ENCODE data around the gene EFCAB6. TPM values are rescaled to one million over a fixed set of nuclear protein-coding genes. Genes with fewer than 3 reads are reported as not detected.

The EFCAB6 gene
- total RNA-seq, 2 experiments from 2014 or later = 0.15 to 0.21 TPM

DNA sequence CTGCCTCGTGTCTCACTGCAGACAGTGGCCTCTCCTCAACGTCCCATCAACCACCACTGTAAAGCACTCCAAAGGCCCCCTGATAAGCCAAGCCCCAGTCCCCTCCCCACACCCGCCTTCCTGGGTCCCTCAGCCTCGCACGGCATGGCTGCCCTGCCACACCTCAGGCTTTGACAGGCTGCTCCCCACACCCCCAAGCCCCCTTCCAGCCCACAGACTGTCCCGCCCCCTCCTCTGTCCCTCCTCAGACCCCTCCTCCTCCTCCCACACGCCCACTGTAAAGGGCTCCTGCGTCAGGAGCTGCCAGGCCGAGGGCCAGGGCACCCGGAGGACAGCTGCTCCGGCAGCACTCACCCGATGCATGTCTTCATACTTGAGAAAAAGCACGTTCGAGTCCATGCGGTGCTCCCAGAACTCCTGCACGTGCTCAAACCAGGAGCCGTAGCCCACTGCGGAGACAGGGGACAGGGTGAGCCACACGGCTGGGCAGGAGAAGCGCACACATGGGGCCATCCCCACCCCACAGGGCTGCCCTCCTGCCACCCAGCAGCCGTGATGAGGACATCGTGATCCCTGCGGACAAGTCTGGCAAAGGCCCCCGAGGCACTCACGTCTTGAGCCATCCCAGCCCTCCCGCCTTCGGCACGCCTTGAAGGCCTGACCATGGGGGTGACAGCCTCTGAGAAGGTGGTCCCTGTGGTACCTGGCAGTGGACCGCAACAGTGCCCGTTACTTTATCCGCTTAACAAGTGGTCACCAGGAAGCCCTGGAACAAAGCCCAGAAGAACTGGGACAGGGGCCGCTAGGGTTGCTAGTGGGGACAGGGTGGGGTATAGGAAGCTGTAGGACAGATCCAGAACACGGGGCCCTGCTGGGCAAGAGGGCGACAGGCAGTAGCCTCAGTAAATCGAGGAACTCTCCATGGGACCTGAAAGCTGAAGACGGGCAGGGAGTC lies 21.5 kb upstream of the EFCAB6 start:
- H3K27ac Mint-ChIP-seq = no peak overlapping the region
- intact Hi-C loops (cut with micrococcal nuclease) = no loop called here
- H3K9me3 Mint-ChIP-seq = no peaks in the 10 kb centered on the region
- no peaks in the 10 kb centered on the region for H3K36me3 Mint-ChIP-seq (ENCODE audit: low read depth)
- no peak overlapping the region for H3K4me3 Mint-ChIP-seq
- CTCF ChIA-PET = no interaction called here
- DNase-seq = no peak
- peaks cover 9% of the 10 kb centered on the region for H3K27me3 Mint-ChIP-seq (ENCODE audit: low read depth)
- H3K4me1 Mint-ChIP-seq (ENCODE audit: low read depth) = no peaks in the 10 kb centered on the region

DNA sequence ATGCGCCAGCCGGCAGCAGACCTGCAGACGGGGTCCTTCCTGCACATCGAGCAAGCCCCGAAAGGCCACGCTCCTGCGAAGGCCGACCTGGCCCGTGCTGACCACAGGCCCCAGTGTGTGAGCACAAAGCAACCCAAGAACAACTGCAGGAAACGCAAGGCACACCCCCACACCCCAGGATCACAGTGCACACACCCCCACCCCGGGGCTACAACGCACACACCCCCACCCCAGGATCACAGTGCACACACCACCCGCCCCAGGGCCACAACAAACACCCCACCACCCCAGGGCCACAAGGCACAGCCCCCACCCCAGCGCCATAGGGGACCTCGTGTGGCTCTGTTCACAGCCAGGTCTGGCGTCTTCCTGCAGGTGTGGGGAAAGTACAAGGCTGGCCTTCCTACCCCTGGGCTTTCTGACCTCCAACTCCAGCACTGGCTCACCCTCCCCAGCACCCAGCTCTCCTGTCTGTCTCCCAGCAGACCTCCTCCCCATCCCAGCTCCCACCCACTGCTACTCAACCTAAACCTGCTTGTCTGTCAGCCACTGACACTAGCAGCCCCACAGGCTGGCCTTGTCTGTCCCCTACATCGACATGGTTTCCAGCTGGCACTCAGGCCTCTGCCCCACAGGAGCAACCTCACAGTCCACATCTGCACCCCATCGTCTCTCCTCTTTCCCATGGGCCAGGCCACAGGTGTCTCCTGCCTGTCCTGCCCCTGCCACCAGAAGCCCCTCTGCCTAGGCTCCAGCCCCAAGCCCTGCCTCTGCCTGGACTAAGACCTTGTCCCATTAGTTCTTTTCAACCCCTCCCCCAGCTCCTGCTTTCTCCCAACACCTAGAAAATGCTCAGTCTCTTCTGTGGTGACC lies 20.5 kb upstream of the EFCAB6 start:
- H3K4me1 Mint-ChIP-seq (ENCODE audit: low read depth) = no peaks in the 10 kb centered on the region
- DNase-seq = no peak
- intact Hi-C loops (cut with micrococcal nuclease) = no loop called here
- CTCF ChIA-PET = no interaction called here
- peaks cover 9% of the 10 kb centered on the region for H3K27me3 Mint-ChIP-seq (ENCODE audit: low read depth)
- H3K36me3 Mint-ChIP-seq (ENCODE audit: low read depth) = no peaks in the 10 kb centered on the region
- H3K9me3 Mint-ChIP-seq = no peaks in the 10 kb centered on the region
- H3K27ac Mint-ChIP-seq = no peak overlapping the region
- H3K4me3 Mint-ChIP-seq = no peak overlapping the region

DNA sequence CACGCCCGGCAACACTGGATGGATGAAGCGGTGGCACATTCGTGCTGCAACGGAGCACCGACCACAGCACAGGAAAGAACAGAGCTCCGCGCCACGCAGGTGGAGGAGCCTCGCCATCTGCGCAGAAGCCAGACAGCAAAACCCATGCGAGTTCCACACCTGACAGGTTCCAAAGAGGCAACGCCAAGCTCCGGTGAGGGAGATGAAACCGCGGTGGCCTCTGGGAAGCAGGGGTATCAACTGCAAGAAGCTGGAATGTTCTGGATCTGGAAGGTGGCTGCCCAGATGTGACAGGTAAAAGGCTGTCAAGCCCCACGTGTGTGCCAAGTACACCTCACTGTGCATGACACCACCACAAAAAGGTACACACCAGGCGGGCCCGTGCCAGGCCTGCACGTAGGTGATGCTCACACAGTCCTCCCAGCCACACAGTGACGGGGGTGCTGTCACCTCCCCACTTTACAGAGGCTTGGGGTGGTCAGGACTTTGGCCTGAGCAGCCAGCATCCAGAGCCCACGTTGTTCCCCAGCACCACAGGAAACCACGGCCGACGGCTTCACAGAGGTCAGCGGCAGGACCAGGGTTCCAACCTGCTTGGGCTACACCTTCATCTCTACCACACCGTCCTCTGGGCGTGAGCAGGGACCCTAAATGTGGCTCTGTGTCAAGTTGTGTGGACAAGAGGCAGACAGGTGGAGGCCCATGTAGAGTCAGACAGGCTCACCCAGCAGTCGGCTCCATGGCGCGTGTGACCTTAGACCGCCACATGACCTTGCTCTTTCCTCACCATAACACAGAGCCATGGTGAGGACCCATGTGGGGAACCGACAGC lies 19.7 kb upstream of the EFCAB6 start:
- Mint-ChIP-seq H3K27me3 (ENCODE audit: low read depth) (peaks cover 9% of the 10 kb centered on the region), H3K4me1 (ENCODE audit: low read depth) (no peaks in the 10 kb centered on the region), H3K27ac (no peak overlapping the region), H3K9me3 (no peaks in the 10 kb centered on the region), H3K4me3 (no peak overlapping the region), H3K36me3 (ENCODE audit: low read depth) (no peaks in the 10 kb centered on the region)
- intact Hi-C loops (cut with micrococcal nuclease) = no loop called here
- CTCF ChIA-PET = no interaction called here
- DNase-seq = no peak

DNA sequence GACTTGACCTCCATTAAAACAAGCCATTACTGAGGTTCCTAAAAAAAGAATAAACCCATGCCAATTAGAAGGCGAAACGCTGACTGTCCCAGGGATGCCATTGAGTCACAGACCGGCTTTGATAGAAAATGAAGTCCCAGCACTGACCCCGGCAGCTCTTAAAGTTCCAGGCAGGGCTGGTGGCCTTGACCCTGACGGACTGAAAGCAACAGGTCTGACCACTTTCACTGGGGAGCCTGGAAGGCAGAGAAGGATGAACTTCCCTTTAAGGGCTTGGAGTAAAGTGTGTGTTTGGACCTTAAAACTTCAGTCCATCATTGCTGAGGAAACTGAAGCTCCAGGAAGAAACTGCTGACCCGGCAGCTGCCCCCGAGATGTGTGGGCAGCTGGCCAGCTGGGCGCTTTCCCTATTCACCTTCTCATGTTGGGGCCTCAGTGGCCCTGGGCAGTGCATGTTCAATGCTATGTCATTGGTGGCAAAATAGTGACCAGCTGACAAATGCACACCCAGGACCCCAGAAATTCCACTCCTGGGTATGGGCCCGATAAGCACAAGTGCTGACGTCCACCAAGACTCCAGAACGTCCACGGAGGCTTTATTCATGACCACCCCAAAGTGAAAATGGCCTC lies 18.9 kb upstream of the EFCAB6 start:
- Mint-ChIP-seq H3K4me1 (ENCODE audit: low read depth) (no peaks in the 10 kb centered on the region), H3K27ac (no peak overlapping the region), H3K9me3 (no peaks in the 10 kb centered on the region), H3K27me3 (ENCODE audit: low read depth) (peaks cover 9% of the 10 kb centered on the region), H3K36me3 (ENCODE audit: low read depth) (no peaks in the 10 kb centered on the region), H3K4me3 (no peak overlapping the region)
- CTCF ChIA-PET = no interaction called here
- DNase-seq = no peak
- intact Hi-C loops (cut with micrococcal nuclease) = no loop called here

DNA sequence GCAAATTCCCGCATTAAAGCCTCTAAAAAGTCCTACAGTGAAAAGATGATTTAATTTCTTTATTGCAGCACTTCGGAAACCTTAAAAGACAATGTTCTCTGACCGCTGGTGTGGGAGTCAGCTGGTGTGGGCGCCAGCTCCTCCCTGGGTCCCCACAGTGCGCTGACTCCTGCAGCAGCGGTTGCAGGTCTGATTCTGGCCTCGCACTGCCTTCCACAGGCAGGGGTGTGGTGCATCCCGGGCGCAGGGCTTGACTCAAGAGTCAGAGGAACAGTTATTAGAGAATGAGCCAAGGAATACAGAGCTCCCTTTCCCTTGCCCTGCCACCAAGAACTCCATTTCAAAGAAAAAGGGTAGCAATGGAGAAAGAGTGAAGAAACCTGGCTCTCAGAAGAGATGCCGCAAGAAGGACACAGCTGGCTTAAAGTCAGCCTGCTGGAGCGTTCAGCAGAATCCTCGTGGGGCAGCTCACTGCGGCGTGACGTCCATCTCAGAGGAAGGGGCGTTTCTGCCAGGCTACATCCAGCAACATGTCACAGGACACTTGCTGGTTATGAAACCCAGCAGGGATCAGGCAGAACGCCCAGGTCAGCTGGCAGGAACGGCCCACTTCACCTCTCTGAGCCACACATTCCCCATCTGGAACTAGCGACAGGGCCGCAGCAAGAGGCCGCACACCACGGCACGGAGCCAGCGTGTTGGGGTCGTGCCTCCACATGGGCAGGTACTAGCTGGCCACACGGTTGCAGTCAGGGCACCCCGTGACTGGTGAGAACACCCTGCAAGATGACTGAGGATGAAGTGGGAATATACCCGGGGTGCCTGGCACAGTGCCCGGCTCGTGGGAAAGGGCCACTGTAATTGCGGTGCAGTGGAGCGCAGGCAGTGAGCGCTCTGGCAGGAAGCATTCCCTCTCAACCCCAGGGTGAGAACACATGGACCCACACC lies 18.1 kb upstream of the EFCAB6 start:
- Mint-ChIP-seq H3K27ac (no peak overlapping the region), H3K4me1 (ENCODE audit: low read depth) (no peaks in the 10 kb centered on the region), H3K36me3 (ENCODE audit: low read depth) (no peaks in the 10 kb centered on the region), H3K27me3 (ENCODE audit: low read depth) (peaks cover 2% of the 10 kb centered on the region), H3K4me3 (no peak overlapping the region), H3K9me3 (no peaks in the 10 kb centered on the region)
- no peak for DNase-seq
- CTCF ChIA-PET = no interaction called here
- intact Hi-C loops (cut with micrococcal nuclease) = no loop called here

DNA sequence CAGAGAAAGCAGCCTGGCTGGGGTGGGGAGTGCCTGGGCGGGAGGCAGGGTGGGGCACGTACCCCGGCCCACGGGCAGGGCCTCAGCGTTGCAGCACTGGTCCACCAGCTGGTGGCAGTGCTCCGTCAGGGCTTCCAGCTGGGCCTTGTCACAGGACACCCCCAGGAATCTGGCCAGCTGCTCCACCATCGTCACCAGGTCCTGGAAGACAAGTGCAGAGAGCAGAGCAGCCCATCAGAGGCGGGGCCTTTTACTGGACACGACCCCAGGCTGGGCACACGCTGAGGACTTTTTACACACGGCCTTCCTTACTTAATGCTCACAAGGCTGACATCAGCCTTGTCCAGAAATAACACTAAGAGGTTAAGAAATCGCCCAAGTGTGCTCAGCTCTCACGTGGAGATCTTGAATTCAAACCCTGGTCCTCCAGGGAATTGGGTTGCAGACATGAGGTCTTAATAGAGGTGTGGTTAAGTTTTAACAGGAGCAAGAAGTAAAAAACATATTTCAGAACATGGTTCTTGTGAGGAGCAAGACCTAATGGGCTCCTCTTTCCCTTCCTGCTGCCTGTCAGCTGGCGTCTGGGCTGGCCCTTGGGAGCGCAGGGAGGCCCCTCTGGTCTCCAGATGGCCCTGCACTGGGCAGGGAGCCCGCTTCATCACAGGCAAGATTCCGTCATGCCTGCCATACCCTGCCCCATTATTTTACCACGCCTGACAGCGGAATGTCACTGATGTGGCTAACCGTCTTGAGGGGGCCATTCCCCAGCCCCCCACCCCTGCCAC lies 17.1 kb upstream of the EFCAB6 start:
- Mint-ChIP-seq H3K9me3 (no peaks in the 10 kb centered on the region), H3K27ac (no peak overlapping the region), H3K4me3 (no peak overlapping the region), H3K27me3 (ENCODE audit: low read depth) (peaks cover 5% of the 10 kb centered on the region), H3K4me1 (ENCODE audit: low read depth) (no peaks in the 10 kb centered on the region), H3K36me3 (ENCODE audit: low read depth) (no peaks in the 10 kb centered on the region)
- DNase-seq = no peak
- CTCF ChIA-PET = no interaction called here
- intact Hi-C loops (cut with micrococcal nuclease) = no loop called here

DNA sequence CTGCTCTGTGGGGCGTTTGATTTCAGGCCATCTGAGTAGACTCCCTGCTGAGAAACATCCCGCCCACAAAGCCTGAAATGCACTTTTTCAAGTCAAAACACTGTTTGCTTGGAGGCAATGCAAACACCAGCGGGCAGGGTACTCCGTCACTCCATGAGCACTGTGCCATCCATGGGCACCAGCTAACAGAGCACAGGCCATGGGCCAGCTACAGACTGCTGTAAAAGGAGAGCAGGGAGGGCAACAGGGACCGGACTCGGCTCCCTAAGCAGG lies 16.6 kb upstream of the EFCAB6 start:
- CTCF ChIA-PET = no interaction called here
- Mint-ChIP-seq H3K36me3 (ENCODE audit: low read depth) (no peaks in the 10 kb centered on the region), H3K27me3 (ENCODE audit: low read depth) (peaks cover 5% of the 10 kb centered on the region), H3K4me1 (ENCODE audit: low read depth) (no peaks in the 10 kb centered on the region), H3K27ac (no peak overlapping the region), H3K4me3 (no peak overlapping the region), H3K9me3 (no peaks in the 10 kb centered on the region)
- no peak for DNase-seq
- intact Hi-C loops (cut with micrococcal nuclease) = no loop called here

DNA sequence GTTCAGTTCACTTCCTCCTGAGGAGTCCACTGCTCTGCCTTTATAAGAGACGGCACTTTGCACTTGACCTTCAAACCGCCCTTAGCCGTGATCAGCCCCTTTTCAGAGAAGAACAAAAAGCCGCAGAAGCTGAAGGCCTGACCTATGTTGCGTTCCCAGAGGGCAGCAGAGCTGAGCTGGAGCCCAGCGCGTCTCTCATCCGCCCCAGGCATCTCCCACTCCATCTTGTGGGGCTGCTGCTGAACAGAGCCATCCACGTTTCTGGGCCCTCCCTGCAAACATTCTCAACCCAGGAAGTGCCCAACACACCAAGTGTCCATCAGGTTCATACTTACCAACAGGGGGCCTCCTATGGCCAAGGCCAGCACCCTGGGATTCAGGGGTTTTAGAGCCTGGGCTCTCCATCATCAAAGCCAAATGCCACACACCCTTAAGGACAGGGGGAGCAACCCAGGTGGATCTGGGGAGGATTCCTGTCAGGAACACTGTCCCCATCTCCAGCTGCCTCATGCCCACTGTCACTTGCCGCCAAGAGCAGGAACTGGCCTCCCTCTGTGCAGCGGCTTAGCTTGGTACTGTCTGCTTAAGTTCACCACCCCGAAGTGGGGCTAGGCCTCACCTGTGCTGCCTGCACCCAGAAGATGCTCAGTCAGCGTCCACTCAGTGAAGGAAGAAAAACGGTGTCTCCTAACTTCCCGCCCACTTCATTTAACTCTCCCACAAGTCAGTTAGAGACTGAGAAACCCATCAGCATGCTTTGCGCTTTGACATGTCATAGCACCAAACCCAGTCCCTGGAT lies 16.0 kb upstream of the EFCAB6 start:
- intact Hi-C loops (cut with micrococcal nuclease) = no loop called here
- DNase-seq = no peak
- CTCF ChIA-PET = no interaction called here
- H3K27me3 Mint-ChIP-seq (ENCODE audit: low read depth) = peaks cover 5% of the 10 kb centered on the region
- no peak overlapping the region for H3K27ac Mint-ChIP-seq
- no peaks in the 10 kb centered on the region for H3K36me3 Mint-ChIP-seq (ENCODE audit: low read depth)
- no peak overlapping the region for H3K4me3 Mint-ChIP-seq
- no peaks in the 10 kb centered on the region for H3K4me1 Mint-ChIP-seq (ENCODE audit: low read depth)
- H3K9me3 Mint-ChIP-seq = no peaks in the 10 kb centered on the region

DNA sequence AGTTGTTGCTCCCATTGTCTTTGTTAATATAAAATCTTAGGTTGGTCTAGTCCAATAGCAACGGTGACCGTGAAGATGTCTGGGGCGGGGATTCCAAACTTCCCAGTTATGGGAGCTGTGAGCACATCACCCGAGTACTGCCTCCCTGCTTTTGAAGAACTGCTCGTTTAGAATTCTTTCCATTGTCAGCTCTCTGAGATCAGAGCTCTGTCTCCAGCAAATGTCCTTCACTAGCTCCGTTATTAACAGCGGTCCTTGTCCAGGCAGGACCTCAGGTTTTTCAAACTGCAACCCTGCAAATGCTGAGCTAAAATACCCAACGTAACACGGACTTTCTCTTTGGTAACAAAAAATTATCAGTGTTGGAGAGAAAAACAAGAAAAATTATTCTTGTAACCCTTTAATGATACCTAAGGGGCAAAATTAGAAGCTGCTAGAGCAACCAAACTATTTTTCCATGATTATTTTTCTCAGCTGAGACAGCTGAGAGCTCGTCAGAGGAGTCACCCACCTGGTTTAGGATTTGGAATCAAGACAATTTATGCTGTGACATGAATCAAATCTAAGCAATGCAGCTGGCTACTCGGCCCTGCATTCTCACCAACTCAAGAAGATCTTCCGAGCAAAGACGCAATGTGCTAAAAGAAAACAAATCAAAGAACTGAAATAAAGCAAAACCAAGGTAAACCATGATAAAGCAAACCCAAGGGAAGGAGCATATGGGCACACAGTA lies 15.1 kb upstream of the EFCAB6 start:
- DNase-seq = no peak
- CTCF ChIA-PET = interaction anchor here (0.7 to 1.2 kb wide), 4 partner anchors 18 to 56 kb away, joined by 3 to 4 read pairs (median 3); no protein-coding TSS in a partner anchor

More for the DNA sequence above, 15.1 kb upstream of the EFCAB6 start:
- Mint-ChIP-seq H3K4me3 (no peak overlapping the region), H3K27ac (no peak overlapping the region), H3K4me1 (ENCODE audit: low read depth) (no peaks in the 10 kb centered on the region), H3K27me3 (ENCODE audit: low read depth) (peaks cover 8% of the 10 kb centered on the region), H3K36me3 (ENCODE audit: low read depth) (no peaks in the 10 kb centered on the region), H3K9me3 (no peaks in the 10 kb centered on the region)
- intact Hi-C loops (cut with micrococcal nuclease) = no loop called here
